Measurements from ENCODE around the gene TOP3A. TPM values are rescaled to one million over a fixed set of nuclear protein-coding genes. Genes with fewer than 3 reads are reported as not detected.

Gene TOP3A
- 51.2 and 52.2 TPM in 2 replicates for total RNA-seq (2021)
- Bru-seq, nascent RNA: percentile 79 among the genes with signal in this experiment
- percentile 75 among the genes with signal in this experiment for BruChase-seq, experiment 1, labeled RNA remaining after a 2-hour chase
- percentile 77 among the genes with signal in this experiment for BruChase-seq, experiment 2, labeled RNA remaining after a 6-hour chase
- long read RNA-seq, full-length matches to known transcripts: 28 of 39 reads
- long read RNA-seq, partial matches to known transcripts: 5 of 39 reads
- long read RNA-seq, other reads (novel, unspliced or antisense): 6 of 39 reads

DNA sequence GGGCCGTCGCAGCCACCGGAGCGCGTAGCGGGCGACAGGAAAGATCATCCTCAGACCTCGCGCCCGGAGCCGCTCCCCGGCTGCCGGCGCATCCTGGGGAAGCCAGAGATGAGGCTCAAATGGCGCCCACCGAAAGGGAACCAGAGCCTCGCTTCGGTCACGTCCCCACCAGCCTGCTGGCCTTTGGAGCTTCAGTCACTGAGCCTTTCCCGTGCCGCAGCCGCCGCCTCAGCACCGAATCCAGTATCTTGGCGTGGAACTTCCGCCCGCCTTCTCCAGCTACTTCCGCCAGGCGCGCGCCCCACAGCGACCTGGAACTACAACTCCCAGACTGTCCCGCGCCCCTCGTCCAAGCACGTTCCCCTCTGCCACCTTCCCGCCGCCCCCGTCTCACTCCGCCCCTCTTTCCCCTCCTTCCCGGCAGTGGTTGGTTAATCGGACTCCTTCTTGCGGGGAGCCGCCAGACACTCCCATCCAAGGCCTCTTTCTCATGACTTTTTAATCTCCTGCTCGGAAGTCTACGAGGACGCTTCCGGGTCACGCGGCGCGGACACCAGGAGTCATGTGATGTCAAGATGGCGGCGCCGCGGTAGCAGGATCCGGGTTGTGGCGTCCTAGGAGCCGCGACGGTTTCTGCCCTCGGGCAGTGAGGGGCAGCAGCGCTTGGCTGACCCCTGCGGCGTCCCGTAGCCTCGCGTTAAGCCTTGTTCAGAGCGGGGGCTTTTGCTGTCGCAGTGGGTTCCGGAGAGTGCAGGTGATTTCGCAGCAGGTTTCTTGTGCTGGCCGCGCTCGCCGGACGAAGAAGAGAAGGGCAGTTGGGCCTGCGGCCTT lies at the start of gene TOP3A, which contains the start of gene SMCR8:
Gene TOP3A (minus strand): TSS at position 264 of the 831 bp plus-strand sequence. CDS start 216 bp downstream, at position 48.
Gene SMCR8 (plus strand): TSS at position 563 of the 831 bp plus-strand sequence. CDS start 497 bp downstream, outside the sequence.
- no peaks in the 10 kb centered on the region for H3F3A ChIP-seq (ENCODE audit: insufficient read depth, low read depth)
- peaks cover 33% of the 10 kb centered on the region for H4K20me1 ChIP-seq (ENCODE audit: insufficient read depth)

GRCh38 chr17:18364166-18364565 lies 49.4 kb upstream of the TOP3A start:
- H3F3A ChIP-seq (ENCODE audit: insufficient read depth, low read depth): peaks cover 15% of the 10 kb centered on the region
- intact Hi-C loops (cut with micrococcal nuclease; ENCODE audit: unreplicated experiment): no loop called here
- no peaks in the 10 kb centered on the region for H3K9me2 ChIP-seq (ENCODE audit: insufficient read depth)
- no peak for DNase-seq
- no peaks in the 10 kb centered on the region for H3K36me3 ChIP-seq (ENCODE audit: low read depth)
- TF ChIP-seq, protein P1, sequence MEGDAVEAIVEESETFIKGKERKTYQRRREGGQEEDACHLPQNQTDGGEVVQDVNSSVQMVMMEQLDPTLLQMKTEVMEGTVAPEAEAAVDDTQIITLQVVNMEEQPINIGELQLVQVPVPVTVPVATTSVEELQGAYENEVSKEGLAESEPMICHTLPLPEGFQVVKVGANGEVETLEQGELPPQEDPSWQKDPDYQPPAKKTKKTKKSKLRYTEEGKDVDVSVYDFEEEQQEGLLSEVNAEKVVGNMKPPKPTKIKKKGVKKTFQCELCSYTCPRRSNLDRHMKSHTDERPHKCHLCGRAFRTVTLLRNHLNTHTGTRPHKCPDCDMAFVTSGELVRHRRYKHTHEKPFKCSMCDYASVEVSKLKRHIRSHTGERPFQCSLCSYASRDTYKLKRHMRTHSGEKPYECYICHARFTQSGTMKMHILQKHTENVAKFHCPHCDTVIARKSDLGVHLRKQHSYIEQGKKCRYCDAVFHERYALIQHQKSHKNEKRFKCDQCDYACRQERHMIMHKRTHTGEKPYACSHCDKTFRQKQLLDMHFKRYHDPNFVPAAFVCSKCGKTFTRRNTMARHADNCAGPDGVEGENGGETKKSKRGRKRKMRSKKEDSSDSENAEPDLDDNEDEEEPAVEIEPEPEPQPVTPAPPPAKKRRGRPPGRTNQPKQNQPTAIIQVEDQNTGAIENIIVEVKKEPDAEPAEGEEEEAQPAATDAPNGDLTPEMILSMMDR (conservative IDR thresholded peaks at IDR 0.05): no peak
- no peak for TF ChIP-seq EZH2 (IDR thresholded peaks at IDR 0.05; ENCODE audit: low read depth)
- ChIA-PET POLR2A (ENCODE audit: unreplicated experiment) (interaction anchor here (1.1 kb wide), 1 partner anchor 13 kb away, joined by 4 read pairs; no protein-coding TSS in a partner anchor), CTCF (no interaction called here)
- no peaks in the 10 kb centered on the region for H3K27me3 ChIP-seq (ENCODE audit: insufficient read depth, low read depth)
- peaks cover 17% of the 10 kb centered on the region for H3K4me1 ChIP-seq (replicated peaks; ENCODE audit: insufficient read depth)
- BruUV-seq (replicated peaks): no TSS peak
- peaks cover 26% of the 10 kb centered on the region for H3K79me2 ChIP-seq (ENCODE audit: low read depth)
- H3K4me2 ChIP-seq: peak overlapping the region; percentile 86; the same call in 1 of the 2 replicates
- H3K9me3 ChIP-seq (ENCODE audit: insufficient read depth, low read depth): no peaks in the 10 kb centered on the region
- no peak overlapping the region for H3K4me3 ChIP-seq
- no peaks in the 10 kb centered on the region for H4K20me1 ChIP-seq (ENCODE audit: insufficient read depth)
- no peak overlapping the region for H2AFZ ChIP-seq
- no peak overlapping the region for H3K27ac ChIP-seq

More for the DNA sequence above, at the start of gene TOP3A, which contains the start of gene SMCR8:
- BruUV-seq (replicated peaks): no TSS peak
- Histone ChIP-seq H3K4me1 (replicated peaks; ENCODE audit: insufficient read depth) (peaks cover 42% of the 10 kb centered on the region), H3K9me3 (ENCODE audit: insufficient read depth, low read depth) (no peaks in the 10 kb centered on the region), H3K27me3 (ENCODE audit: insufficient read depth, low read depth) (no peaks in the 10 kb centered on the region), H3K36me3 (ENCODE audit: low read depth) (peaks cover 19% of the 10 kb centered on the region), H3K27ac (peak within 1 kb of the TSS; percentile 73), H2AFZ (peak within 1 kb of the TSS; percentile 94), H3K9me2 (ENCODE audit: insufficient read depth) (no peaks in the 10 kb centered on the region), H3K4me3 (peak within 1 kb of the TSS; percentile 84), H3K79me2 (ENCODE audit: low read depth) (peaks cover 87% of the 10 kb centered on the region), H3K4me2 (peak within 1 kb of the TSS; percentile 96)
- TF ChIP-seq EZH2 (IDR thresholded peaks at IDR 0.05; ENCODE audit: low read depth): no peak
- TF ChIP-seq, protein P1 (conservative IDR thresholded peaks at IDR 0.05): no peak
- POLR2A ChIA-PET (ENCODE audit: unreplicated experiment): interaction anchor here (0.6 kb wide), 2 partner anchors 133 to 553 kb away, joined by 6 to 30 read pairs; no protein-coding TSS in a partner anchor
- CTCF ChIA-PET: no interaction called here
- intact Hi-C loops (cut with micrococcal nuclease; ENCODE audit: unreplicated experiment): loop anchor here (1.0 to 10.0 kb wide), 3 partner anchors 58 to 90 kb away; partner anchors contain the start of gene LLGL1
- peak; percentile 96 to 99 for DNase-seq

All from PC-9 (cell line).